D721Med (cell line): Measurements from ENCODE around the gene PET100.
A peak's percentile ranks its signal among the peaks of the same experiment; 100 is the strongest.

Experiments used
- DNase-seq: peaks from one replicate; pipeline ENCODE4 v3.0.0; 2011; ENCODE audit warnings: low spot score; ENCODE audit not compliant: insufficient read length
- FAIRE-seq: peaks from 2 replicates; lab custom pipeline; 2011; peaks lifted over from hg19 to GRCh38; lab: Jason Lieb, UNC
- TF ChIP-seq, protein P1 (sequence below): IDR thresholded peaks from 2 replicates; pipeline ENCODE4 v1.5.1; 2012; ENCODE audit warnings: mild to moderate bottlenecking, control low read depth; ENCODE audit not compliant: insufficient read depth; ENCODE audit errors: missing control alignments

Gene PET100

GRCh38 chr19:7665076-7665475 lies 35.5 kb downstream of the PET100 start:
- no peak for FAIRE-seq
- TF ChIP-seq, protein P1, sequence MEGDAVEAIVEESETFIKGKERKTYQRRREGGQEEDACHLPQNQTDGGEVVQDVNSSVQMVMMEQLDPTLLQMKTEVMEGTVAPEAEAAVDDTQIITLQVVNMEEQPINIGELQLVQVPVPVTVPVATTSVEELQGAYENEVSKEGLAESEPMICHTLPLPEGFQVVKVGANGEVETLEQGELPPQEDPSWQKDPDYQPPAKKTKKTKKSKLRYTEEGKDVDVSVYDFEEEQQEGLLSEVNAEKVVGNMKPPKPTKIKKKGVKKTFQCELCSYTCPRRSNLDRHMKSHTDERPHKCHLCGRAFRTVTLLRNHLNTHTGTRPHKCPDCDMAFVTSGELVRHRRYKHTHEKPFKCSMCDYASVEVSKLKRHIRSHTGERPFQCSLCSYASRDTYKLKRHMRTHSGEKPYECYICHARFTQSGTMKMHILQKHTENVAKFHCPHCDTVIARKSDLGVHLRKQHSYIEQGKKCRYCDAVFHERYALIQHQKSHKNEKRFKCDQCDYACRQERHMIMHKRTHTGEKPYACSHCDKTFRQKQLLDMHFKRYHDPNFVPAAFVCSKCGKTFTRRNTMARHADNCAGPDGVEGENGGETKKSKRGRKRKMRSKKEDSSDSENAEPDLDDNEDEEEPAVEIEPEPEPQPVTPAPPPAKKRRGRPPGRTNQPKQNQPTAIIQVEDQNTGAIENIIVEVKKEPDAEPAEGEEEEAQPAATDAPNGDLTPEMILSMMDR, result no peak
- DNase-seq, result no peak

GRCh38 chr19:7668842-7669241 lies 39.2 kb downstream of the PET100 start, which contains the start of gene RETN:
RETN (plus strand) TSS chr19:7669049; CDS start chr19:7669327, 278 bp downstream.
- TF ChIP-seq, protein P1, result no peak
- DNase-seq, result no peak
- FAIRE-seq, result no peak

DNA sequence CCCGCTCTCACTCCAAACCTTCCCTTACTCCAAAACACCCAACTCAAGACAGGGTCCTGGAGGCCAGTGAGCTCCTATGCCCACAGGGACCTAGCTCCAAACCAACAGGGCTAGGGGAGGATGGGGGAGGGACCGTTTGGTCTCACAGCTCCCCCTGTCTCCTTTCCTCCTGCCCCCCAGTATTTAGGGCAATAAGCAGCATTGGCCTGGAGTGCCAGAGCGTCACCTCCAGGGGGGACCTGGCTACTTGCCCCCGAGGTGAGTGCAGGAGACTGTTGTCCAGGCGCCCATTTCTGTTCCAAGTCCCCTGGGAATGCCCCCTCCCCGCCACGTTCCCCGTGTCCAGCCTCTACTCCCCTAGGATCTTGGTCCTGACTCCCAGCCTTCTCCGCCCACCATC lies 40.0 kb downstream of the PET100 start:
- DNase-seq (no peak), FAIRE-seq (no peak)
- TF ChIP-seq, protein P1, result no peak

- TF ChIP-seq, protein P1, result no peak
- FAIRE-seq, result no peak
- DNase-seq, result peak; percentile 67
These were observed 40.7 kb downstream of the PET100 start for GRCh38 chr19:7670150-7670783.

GRCh38 chr19:7670790-7671189 lies 41.2 kb downstream of the PET100 start:
- TF ChIP-seq, protein P1, result no peak
- DNase-seq (no peak), FAIRE-seq (no peak)

GRCh38 chr19:7672522-7672921 lies 42.9 kb downstream of the PET100 start:
- DNase-seq (no peak), FAIRE-seq (no peak)
- TF ChIP-seq, protein P1, result no peak
